GM18873 (cell line): Measurements from ENCODE around the gene RIBC1.
"Not testable (repeated sequence)": the region's sequence is repeated elsewhere in the genome, so short reads cannot be mapped to it uniquely, and the experiment has no call there.

Experiments
- ATAC-seq: cut with Tn5 transposase; IDR thresholded peaks from one replicate; pipeline ENCODE4 v1.9.1; 2021; ENCODE audit warnings: mild to moderate bottlenecking, moderate library complexity, moderate number of reproducible peaks; ENCODE audit not compliant: unreplicated experiment, low FRiP score

The RIBC1 gene

GRCh38 chrX:53422861-53423306, at the start of gene RIBC1:
Gene RIBC1, plus strand, starts transcription at chrX:53422873. Its CDS starts 3,404 bp downstream, at chrX:53426277.
- ATAC-seq = no peak

DNA sequence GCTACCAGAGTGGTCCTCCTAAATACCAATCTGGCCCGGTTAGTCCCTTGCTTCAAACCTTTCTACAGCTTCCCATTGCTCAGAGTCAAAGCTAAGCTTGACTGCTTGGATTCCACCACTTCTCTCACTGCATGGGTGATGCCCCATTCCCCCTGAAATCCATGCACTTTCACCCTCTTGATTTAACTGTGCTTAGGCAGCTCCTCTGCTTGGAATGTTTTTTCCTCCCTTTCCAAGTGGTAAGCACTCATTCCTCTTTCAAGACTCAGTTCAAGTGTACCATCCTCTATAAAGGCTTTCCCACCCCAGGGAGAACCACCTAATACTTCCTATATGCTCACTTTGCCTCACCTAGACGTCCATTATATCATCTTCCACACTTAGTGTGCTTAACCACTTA, 49.4 kb upstream of the RIBC1 start:
- no peak for ATAC-seq

GRCh38 chrX:53374222-53374820, 48.4 kb upstream of the RIBC1 start:
- ATAC-seq = no peak

DNA sequence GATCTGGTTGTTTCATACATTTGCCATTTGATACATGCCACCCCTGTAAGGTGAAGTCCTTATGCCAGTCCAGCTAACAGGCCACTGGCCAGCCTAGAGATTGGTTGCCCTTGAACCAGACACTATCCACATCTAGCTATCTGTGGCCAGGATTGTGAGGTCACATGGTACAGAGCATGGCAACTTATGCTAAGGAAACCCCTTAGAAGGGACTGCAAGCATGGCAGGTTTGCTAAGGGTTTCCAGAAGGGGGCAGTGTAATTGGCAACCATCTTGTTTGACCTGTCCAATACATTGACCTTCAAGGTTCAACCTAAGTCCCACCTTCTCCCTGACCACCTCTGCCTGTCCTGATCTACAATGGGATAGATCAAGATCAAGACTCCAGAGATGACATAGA, 47.8 kb upstream of the RIBC1 start:
- ATAC-seq = no peak

GRCh38 chrX:53376888-53377287, 45.8 kb upstream of the RIBC1 start:
- no peak for ATAC-seq

DNA sequence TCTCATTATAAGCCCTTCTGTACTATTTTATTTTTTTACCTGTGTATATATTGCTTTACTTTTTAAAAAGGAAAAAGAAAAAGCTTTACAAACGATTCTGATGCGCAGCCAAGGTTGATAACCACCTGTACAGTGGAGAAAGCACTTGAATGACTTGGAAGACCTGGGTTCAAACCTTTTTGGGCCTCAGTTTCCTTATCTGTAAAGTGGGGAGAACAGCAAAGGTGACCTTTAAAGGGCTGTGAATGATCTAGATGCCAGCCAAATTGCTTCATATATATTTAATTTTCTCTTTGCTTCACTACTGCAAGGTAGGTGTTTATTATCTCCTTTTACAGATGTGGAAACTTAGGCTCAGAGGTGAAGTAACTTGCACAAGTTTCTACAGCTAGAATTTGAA, 45.2 kb upstream of the RIBC1 start:
- no peak for ATAC-seq

DNA sequence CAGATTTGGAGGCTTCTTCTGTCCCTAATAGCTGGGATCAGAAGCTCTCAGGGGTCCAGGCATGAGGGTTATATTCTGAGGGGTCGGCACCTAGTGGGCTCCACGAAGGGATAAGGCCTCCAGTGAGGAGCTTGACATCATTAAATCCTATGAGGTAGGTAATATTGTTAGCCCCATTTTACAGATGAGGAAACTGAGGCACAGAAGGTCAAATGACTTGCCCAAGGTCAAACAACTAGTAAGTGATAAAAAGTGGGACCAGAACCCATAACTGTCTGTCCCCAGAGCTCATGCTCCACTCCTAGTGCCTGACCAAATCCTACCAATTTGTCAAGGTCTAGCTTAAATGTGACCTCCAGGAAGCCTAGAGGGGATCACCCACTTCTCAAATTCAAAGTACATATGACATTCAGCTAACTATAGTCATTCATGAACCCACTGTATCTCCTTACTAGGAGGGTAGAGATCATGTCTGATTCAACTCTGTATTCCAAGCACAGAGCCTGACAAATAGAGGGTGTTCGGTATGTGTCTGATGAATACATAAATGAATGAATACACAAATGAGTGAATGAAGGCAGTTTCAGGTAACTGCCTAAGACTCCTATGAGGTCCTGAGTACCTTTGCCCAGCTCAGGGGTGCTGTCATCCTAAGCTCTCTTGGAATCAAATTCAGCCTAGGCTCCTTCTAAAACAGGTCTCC, 43.5 kb upstream of the RIBC1 start:
- ATAC-seq = no peak

GRCh38 chrX:53379747-53380146, 42.9 kb upstream of the RIBC1 start:
- ATAC-seq = no peak

DNA sequence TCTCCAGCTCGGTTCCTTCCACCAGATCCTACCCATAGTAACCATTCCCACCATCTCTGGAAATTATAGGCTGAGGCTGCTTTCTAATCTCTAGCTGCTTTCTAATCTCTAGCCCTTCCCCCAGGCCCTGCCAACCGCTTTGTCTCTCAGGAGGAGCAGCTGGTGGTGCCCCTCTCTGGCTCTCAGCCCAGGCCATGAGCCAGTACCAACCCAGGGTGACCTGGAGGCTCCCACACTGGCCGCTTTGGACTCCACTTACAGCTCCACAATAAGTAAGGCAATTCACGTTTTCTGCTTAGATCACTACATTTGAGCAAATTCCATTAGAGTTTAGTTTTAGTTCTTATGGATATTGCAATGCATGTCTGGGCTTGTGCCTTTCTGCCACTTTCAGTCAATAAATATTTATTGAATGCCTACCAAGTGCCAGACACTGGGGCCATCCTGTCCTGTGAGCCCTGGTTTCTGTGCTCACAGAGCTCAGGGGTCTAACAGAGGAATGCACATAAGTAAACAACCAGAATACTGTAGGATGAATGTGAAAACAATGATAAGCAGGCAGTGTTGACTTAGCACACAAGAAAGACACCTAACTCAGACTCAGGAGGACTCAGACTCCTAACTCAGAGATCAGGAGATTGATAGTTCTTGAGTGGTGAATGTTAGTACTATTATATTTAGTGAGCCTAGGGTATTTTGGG, 39.1 kb upstream of the RIBC1 start:
- ATAC-seq = no peak

DNA sequence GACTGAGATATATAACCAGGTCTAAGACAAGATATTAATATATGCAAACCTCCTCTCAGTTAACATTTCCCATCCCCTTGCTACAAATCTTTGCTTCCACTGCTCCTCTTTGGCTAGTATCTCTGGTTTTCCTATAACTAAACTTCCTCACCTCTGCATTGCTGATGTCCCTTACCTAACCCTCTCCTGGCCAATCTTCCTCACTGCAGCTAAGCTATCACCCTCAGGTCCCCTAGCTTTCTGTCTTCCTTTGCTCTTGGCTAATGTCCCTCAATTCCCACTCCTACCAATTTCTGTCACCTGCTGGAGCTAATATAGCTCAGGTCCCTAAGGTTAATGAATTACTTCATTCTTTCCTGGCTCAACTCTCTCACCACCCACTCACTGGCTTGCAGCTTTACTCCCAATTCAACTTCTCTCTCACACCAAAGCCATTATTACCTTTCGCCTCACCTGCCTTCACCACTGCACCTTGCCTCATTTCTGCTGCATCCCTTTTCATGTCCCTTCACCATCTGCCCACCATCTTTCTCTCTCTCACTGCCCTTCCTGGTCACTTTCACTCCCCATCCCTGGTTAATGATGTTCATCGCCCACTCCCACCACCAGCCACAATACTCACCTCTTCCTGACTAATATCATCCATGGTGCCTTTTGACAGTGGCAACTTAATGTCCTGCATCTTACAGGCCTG, 26.9 kb upstream of the RIBC1 start:
- no peak for ATAC-seq

DNA sequence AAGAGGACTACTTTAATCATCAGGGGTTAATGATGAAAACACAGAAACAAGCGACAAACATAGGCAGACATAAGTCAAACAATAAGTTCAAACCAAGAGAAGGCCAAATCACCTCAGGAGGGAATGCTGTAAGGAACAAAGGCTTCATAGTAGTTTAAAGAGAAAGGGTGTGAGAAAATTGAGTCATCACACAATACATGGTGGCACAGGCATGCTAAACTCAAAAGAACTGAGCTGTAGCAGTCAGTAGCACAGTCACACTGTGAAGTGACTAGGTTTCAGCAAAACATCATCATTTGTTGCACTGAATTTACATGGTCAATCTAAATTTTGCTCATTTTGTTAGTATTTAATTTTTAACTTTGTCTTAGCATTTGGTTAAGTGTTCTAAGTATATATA, 24.5 kb upstream of the RIBC1 start:
- ATAC-seq = no peak

DNA sequence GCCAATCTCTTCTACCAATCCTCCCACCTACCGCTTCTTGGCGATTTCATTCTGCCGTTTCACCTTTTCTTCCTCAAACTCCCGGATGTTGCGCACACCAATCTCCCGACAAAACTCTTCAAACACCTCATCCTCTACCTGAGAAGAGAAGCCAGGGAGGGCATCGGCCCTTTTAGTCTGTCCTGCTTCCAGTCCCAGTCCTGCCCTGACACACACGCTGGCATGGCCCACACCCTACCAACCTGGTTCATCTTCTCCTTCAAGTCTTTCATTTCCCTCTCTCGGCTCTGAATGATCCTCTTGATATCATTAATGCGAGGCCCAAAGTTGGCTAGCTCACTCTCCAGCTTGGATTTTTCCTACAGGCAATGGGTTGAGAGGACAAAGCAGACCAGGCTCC, 19.1 kb upstream of the RIBC1 start:
- no peak for ATAC-seq

- no peak for ATAC-seq
These were observed 10.2 kb upstream of the RIBC1 start for GRCh38 chrX:53412446-53412845.

DNA sequence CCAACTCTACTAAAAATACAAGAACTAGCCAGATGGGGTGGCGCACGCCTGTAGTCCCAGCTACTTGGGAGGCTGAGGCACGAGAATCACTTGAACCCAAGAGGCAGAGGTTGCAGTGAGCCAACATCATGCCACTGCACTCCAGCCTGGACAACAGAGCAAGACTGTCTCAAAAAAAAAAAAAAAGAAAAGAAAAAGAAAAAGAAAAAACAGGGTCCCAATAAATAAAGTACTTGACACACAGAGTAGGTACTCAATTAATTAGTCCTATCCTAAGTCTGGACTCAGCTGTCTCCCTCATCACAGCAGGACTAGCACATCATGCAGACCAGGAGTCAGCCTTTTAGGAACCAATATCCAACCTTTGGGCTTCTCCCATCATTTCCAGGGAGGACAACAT, 2.3 kb upstream of the RIBC1 start:
- ATAC-seq = not testable (repeated sequence)

GRCh38 chrX:53421125-53421524, 1.5 kb upstream of the RIBC1 start:
- ATAC-seq = no peak

- peak; percentile 3 for ATAC-seq
These were observed 944 bp upstream of the RIBC1 start for GRCh38 chrX:53421772-53422085.

DNA sequence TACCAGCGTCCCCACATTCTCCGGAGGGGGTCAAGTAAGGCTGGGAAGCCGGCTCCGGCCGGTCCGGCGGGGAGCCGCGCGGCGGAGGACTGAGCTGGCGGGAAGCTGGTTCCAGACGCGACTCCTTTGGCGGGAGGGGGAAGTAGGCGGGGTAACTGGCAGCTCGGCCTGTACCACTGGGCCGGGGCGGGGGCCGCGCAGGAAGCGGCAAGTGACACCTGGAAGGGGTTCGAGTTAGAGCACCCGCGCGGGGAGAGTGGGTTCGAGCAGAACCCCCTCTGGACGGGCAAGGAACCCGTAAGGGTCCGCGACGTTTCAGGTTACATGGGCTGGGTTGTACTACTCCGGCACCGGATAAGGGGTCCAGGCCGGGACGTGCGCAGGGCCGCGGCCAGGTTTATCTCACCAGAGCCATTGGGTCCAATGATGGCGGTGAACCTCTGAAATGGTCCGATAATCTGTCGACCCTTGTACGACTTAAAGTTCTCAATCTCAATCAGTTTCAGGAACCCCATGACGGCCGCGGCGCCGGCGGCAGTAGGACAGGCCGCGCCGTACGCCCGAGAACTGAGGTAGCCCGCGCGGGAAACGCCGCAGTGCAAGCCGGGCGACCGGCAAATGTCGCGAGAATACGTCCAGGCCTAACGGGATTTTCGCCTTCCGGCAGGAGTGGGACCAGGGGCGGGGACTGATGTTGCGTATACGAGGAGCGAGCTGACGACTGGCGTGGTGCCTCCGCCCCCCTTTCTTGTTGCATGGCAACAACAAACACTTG, 400 bp upstream of the RIBC1 start, which contains the start of gene SMC1A:
Gene SMC1A, minus strand, starts transcription at position 569 of the 775 bp plus-strand sequence. Its CDS starts 54 bp downstream, at position 515.
- ATAC-seq = peak; percentile 90

- ATAC-seq = no peak
These were observed 7.1 kb downstream of the RIBC1 start for GRCh38 chrX:53429755-53430154.

- no peak for ATAC-seq
These were observed 7.6 kb downstream of the RIBC1 start for GRCh38 chrX:53430231-53430630.
